NK-92 (cell line): ENCODE data around the gene MED22.

ENCODE experiments used
- DNase-seq: peaks from one replicate; lab custom pipeline; 2025; ENCODE audit not compliant: unreplicated experiment; lab: John Stamatoyannopoulos, UW

MED22 gene

GRCh38 chr9:133356391-133357091, 8.6 kb upstream of the MED22 start, which contains the start of the genes SURF1 and SURF2:
TSS of gene SURF1 (minus strand) at chr9:133356487. CDS start at chr9:133356453, 34 bp downstream.
TSS of gene SURF2 (plus strand) at chr9:133356550. CDS start at chr9:133356593, 43 bp downstream.
- DNase-seq: no peak

GRCh38 chr9:133355881-133356357, 8.0 kb upstream of the MED22 start:
- DNase-seq: no peak

- no peak for DNase-seq
Observed at GRCh38 chr9:133354766-133355165, 6.8 kb upstream of the MED22 start.

GRCh38 chr9:133353548-133353947, 5.6 kb upstream of the MED22 start:
- DNase-seq: no peak

GRCh38 chr9:133352635-133353340, 4.9 kb upstream of the MED22 start:
- no peak for DNase-seq

- no peak for DNase-seq
Observed at GRCh38 chr9:133351908-133352634, 4.1 kb upstream of the MED22 start.

GRCh38 chr9:133351526-133351907, 3.6 kb upstream of the MED22 start:
- DNase-seq: no peak

- DNase-seq: no peak
Observed at GRCh38 chr9:133349965-133350616, 2.2 kb upstream of the MED22 start.

- DNase-seq: no peak
Observed at GRCh38 chr9:133348718-133349573, 1.0 kb upstream of the MED22 start.

- no peak for DNase-seq
Observed at GRCh38 chr9:133347515-133347984, 381 bp downstream of the MED22 start.

- DNase-seq: no peak
Observed at GRCh38 chr9:133346021-133346785, 1.7 kb downstream of the MED22 start.

GRCh38 chr9:133345596-133345995, 2.3 kb downstream of the MED22 start:
- no peak for DNase-seq

- no peak for DNase-seq
Observed at GRCh38 chr9:133344979-133345378, 3.0 kb downstream of the MED22 start.

- no peak for DNase-seq
Observed at GRCh38 chr9:133344071-133344470, 3.9 kb downstream of the MED22 start.

GRCh38 chr9:133342570-133342969, 5.4 kb downstream of the MED22 start:
- DNase-seq: no peak

- no peak for DNase-seq
Observed at GRCh38 chr9:133342069-133342406, 5.9 kb downstream of the MED22 start.

GRCh38 chr9:133341369-133342068, 6.4 kb downstream of the MED22 start:
- no peak for DNase-seq

- no peak for DNase-seq
Observed at GRCh38 chr9:133340916-133341315, 7.0 kb downstream of the MED22 start.

GRCh38 chr9:133340256-133340655, 7.7 kb downstream of the MED22 start:
- no peak for DNase-seq
